Heart left ventricle (tissue), 16 donors: ENCODE data around the gene FBXO42. TPM values are rescaled to one million over a fixed set of nuclear protein-coding genes. Genes with fewer than 3 reads are reported as not detected.
"Not testable (repeated sequence)": the region's sequence is repeated elsewhere in the genome, so short reads cannot be mapped to it uniquely, and the experiment has no call there.

Experiments
- ATAC-seq, 4 donors: fragments of 200-7000 bp; cut with Tn5 transposase; one replicate each; pipeline ENCODE4 v1.9.1; 2020 to 2022; ENCODE audit warnings: moderate library complexity in 4 of 4, mild to moderate bottlenecking in 3 of 4, moderate number of reproducible peaks in 1 of 4
- DNase-seq, 5 donors: peaks; one replicate each; pipeline ENCODE4 v3.0.0-alpha.2; 2020
- H3K27ac ChIP-seq, 12 donors: fragments of 200-600 bp; sonication (generic) in 4 of 12; one replicate each; pipeline versions ENCODE4 v1.5.0 to v1.8.0; 2016 to 2022; ENCODE audit warnings: mild to moderate bottlenecking in 2 of 12
- H3K27me3 ChIP-seq, 9 donors: fragments of 200-600 bp; sonication (generic) in 2 of 9; one replicate each; pipeline versions ENCODE4 v1.5.1 to v1.8.0; 2016 to 2022; ENCODE audit warnings: mild to moderate bottlenecking in 3 of 9
- H3K36me3 ChIP-seq, 9 donors: fragments of 200-600 bp; sonication (generic) in 2 of 9; one replicate each; pipeline versions ENCODE4 v1.5.0 to v1.8.0; 2018 to 2022; ENCODE audit warnings: mild to moderate bottlenecking in 2 of 9
- H3K4me1 ChIP-seq, 12 donors: fragments of 200-600 bp; sonication (generic) in 4 of 12; one replicate each; pipeline versions ENCODE4 v1.5.0 to v1.8.0; 2016 to 2022; ENCODE audit warnings: mild to moderate bottlenecking in 3 of 12
- H3K4me3 ChIP-seq, 12 donors: fragments of 200-600 bp; sonication (generic) in 4 of 12; one replicate each; pipeline versions ENCODE4 v1.5.0 to v1.8.0; 2017 to 2022; ENCODE audit warnings: mild to moderate bottlenecking in 9 of 12, moderate library complexity in 4 of 12
- H3K9me3 ChIP-seq, 12 donors: fragments of 200-600 bp; sonication (generic) in 4 of 12; one replicate each; pipeline versions ENCODE4 v1.5.0 to v1.8.0; 2016 to 2022; ENCODE audit warnings: mild to moderate bottlenecking in 1 of 12
- POLR2A ChIP-seq, 2 donors: fragments of 450-650 bp; IDR thresholded peaks; one replicate each; pipeline ENCODE4 v1.6.1; 2017; ENCODE audit warnings: antibody characterized with exemption in 2 of 2, mild to moderate bottlenecking in 2 of 2, moderate library complexity in 2 of 2
- WGBS, 4 donors: extraction: QIAGEN DNeasy Blood & Tissue Kit in 2 of 4; methylation state at CpG; one replicate each; pipeline versions ENCODE4 v1.1.5 to v1.1.7; 2013 to 2018; 5-methylcytosine and 5-hydroxymethylcytosine counted together
- intact Hi-C, 10 donors: fragments of 100-400 bp; cut with DNase I; formaldehyde crosslinking; loops; one replicate each; pipeline versions ENCODE4 v1.11.1 to v1.14.2; 2022
- polyA plus RNA-seq, 2 donors: library from polyadenylated mRNA; stranded (reverse); fragments of 200-250 nt; gene quantifications; one replicate each; pipeline ENCODE4 v1.2.3, GENCODE V29; 2013
- total RNA-seq, 9 donors: library from RNA; depleted of rRNA in 2 of 9; stranded (reverse); fragments of >200 nt in 2 of 9; fragmentation: NEBNext Ultra II Directional in 3 of 9; extraction: Animal tissue kit (Norgen Biotek cat#: 25700) in 3 of 9; gene quantifications; one replicate each; pipeline versions ENCODE4 v1.1.0 to v1.2.4, GENCODE V29; 2016 to 2023
- TF ChIP-seq, protein P1 (sequence below), 12 donors: fragments of 200-600 bp; sonication (generic) in 4 of 12; IDR thresholded peaks; one replicate each; pipeline versions ENCODE4 v1.5.0 to v1.8.0; 2018 to 2022; ENCODE audit warnings: antibody characterized with exemption in 12 of 12, mild to moderate bottlenecking in 5 of 12
- donor health status: ischemic (EF 13 %, LVEDD 7.1; RV severe dilation, severe dysfunction).
- donor health status: healthy with polysubstance abuse.
- donor health status: DM: no; HTN: yes; CAD: no.
- donor health status: DM: no; HTN: no; CAD: no.
- donor health status: ischemic (EF 25% LVEDD 6.9; RV normal size, moderate dysfunction).
- donor health status: ischemic (EF 25% LVEDD 5.7; RV mildly dilated, moderate dysfunction).
- donor health status: healthy.
- donor health status: DM: yes; HTN: yes; CAD: no.
- donor health status: ischemic (EF 35%, LVEDD 5.7; RV mildly dilated, moderate dysfunction).
- donor health status: nonischemic (EF 11% LVEDD 7.7; RV severe dilation, severe dysfunction).
- donor health status: DM: yes; HTN: yes; CAD: no.
- donor health status: PGD.
- donor health status: ischemic (EF 29% LVEDD 5.4; RV normal size, mild dysfunction).
- donor health status: nonischemic (EF 23%, LVEDD 6.1; RV moderate dilation, normal function).

Gene FBXO42
- total and polyA plus RNA-seq, 11 donors = 11.0 to 44.4 (median 20.1) TPM

DNA sequence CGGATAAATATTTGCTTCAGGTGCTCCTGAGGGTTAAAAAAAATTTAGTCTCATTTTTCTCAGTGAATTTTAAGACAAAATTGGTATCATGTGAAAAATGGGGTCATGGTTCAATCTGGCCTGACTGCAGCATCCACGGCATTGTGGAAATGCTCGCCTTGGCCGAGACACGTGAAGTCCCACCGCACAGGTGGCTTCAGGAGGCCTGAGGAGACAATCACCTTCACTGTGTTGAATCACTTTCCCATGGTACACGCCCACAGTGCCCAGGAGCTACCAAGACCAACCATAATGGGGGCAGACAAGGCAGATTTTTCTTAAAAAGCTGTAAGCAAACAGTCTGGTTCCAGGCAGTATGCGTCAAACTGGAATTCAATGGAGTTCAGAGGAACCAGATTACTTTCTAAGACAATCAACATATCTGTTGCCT is 104.3 kb downstream of the FBXO42 start:
- DNase-seq (no peak), ATAC-seq (peak in 1 of 4 donors; percentile 1)
- H3K4me1 ChIP-seq = peaks cover 13 to 63% (median 45%) of the 10 kb centered on the region in 12 donors
- peaks cover 0 to 48% (median 26%) of the 10 kb centered on the region in 9 donors for H3K36me3 ChIP-seq
- H3K27ac ChIP-seq = peak overlapping the region; percentile 45 to 92 (median 78)
- TF ChIP-seq POLR2A (IDR thresholded peaks at IDR 0.05) = no peak
- TF ChIP-seq, protein P1, sequence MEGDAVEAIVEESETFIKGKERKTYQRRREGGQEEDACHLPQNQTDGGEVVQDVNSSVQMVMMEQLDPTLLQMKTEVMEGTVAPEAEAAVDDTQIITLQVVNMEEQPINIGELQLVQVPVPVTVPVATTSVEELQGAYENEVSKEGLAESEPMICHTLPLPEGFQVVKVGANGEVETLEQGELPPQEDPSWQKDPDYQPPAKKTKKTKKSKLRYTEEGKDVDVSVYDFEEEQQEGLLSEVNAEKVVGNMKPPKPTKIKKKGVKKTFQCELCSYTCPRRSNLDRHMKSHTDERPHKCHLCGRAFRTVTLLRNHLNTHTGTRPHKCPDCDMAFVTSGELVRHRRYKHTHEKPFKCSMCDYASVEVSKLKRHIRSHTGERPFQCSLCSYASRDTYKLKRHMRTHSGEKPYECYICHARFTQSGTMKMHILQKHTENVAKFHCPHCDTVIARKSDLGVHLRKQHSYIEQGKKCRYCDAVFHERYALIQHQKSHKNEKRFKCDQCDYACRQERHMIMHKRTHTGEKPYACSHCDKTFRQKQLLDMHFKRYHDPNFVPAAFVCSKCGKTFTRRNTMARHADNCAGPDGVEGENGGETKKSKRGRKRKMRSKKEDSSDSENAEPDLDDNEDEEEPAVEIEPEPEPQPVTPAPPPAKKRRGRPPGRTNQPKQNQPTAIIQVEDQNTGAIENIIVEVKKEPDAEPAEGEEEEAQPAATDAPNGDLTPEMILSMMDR (IDR thresholded peaks at IDR 0.05) = no peak
- H3K9me3 ChIP-seq = no peaks in the 10 kb centered on the region
- intact Hi-C loops = loop anchor here in 8 of 10 donors (2.0 to 10.0 kb wide), 8 partner anchors 41 to 171 kb away; partner anchors contain the start of gene FBXO42 (in 7 of the 8)
- no peak overlapping the region for H3K4me3 ChIP-seq
- WGBS, 4 donors = 78 to 86% (median 83%) methylated on average over 8 of the region's 8 CpGs
- no peaks in the 10 kb centered on the region for H3K27me3 ChIP-seq

DNA sequence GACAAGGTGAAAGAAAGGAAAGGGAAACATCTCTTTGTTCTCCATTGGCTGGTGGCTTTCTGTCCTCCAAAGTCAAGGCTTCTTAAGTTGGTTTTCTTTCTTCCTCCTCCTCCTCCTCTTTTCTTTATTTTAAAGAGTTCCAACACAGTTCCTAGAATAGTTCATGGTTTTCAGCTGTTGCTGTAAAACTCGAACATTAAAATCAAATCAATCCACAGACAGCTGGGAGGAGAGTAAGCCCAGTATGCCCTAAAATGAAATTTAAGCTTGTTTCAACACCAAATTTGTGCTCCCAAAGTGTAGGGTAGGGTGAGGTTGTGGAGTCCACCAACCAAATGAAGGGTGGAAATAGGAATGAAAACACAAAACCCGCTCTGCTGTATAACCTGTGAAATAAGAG is 104.8 kb downstream of the FBXO42 start:
- Histone ChIP-seq H3K27ac (peak overlapping the region; percentile 45 to 92 (median 78)), H3K4me3 (no peak overlapping the region), H3K4me1 (peaks cover 13 to 63% (median 45%) of the 10 kb centered on the region in 12 donors), H3K27me3 (no peaks in the 10 kb centered on the region), H3K9me3 (no peaks in the 10 kb centered on the region), H3K36me3 (peaks cover 0 to 42% (median 20%) of the 10 kb centered on the region in 9 donors)
- ATAC-seq = no peak
- DNase-seq = no peak
- intact Hi-C loops = loop anchor here in 8 of 10 donors (5.0 to 10.0 kb wide), 7 partner anchors 40 to 170 kb away; partner anchors contain the start of gene FBXO42 (in 6 of the 8)
- TF ChIP-seq POLR2A (IDR thresholded peaks at IDR 0.05) = no peak
- TF ChIP-seq, protein P1 (IDR thresholded peaks at IDR 0.05) = no peak
- WGBS, 4 donors = 77 to 90% (median 86%) methylated on average over 2 of the region's 2 CpGs

DNA sequence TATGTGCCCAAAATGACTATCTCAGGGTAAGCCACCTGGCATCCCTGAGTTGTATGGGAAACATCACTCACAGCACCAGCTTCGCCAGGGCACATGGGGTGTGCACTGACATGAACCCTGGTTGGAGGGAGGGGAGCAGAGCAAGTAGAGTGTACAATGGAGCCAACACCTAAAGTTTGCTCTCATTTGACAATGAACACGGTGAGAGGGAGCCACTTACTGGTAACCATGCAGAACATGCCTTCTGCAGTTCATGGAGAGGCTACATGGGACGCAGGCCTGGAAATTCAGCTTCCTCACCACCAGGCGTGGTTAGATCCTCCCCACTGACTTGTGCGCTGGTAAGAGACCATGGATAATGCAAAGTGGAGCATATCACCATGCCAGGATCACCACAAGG is 105.3 kb downstream of the FBXO42 start:
- ATAC-seq = peak; percentile 1 to 57 (median 16)
- WGBS, 4 donors = 52 to 68% (median 62%) methylated on average over 5 of the region's 5 CpGs
- peaks cover 0 to 37% (median 15%) of the 10 kb centered on the region in 9 donors for H3K36me3 ChIP-seq
- H3K9me3 ChIP-seq = no peaks in the 10 kb centered on the region
- H3K27me3 ChIP-seq = no peaks in the 10 kb centered on the region
- no peak overlapping the region for H3K4me3 ChIP-seq
- peak overlapping the region in 10 of 12 donors; percentile 57 to 92 (median 79) for H3K27ac ChIP-seq
- peaks cover 13 to 63% (median 45%) of the 10 kb centered on the region in 12 donors for H3K4me1 ChIP-seq
- TF ChIP-seq POLR2A (IDR thresholded peaks at IDR 0.05) = no peak
- TF ChIP-seq, protein P1 (IDR thresholded peaks at IDR 0.05) = peak in 3 of 12 donors; percentile 14 to 34 (median 22)
- no peak for DNase-seq
- intact Hi-C loops = loop anchor here in 8 of 10 donors (5.0 to 10.0 kb wide), 7 partner anchors 40 to 170 kb away; partner anchors contain the start of gene FBXO42 (in 6 of the 8)

DNA sequence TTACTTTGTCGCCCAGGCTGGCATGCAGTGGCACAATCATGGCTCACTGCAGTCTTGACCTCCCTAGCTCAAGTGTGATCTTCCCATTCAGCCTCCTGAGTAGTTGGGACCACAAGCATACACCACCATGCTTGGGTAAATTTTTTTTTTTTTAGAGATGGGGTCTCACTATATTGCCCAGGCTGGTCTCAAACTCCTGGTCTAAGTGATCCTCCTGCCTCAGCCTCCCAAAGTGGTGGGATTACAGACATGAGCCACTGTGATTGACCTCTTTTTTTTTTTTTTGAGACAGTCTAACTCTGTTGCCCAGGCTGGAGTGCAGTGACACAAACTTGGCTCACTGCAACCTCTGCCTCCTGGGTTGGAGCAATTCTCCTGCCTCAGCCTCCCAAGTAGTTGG is 106.0 kb downstream of the FBXO42 start:
- not testable (repeated sequence) for H3K27me3 ChIP-seq, ATAC-seq, H3K4me3 ChIP-seq, DNase-seq, H3K9me3 ChIP-seq
- peaks cover 0 to 30% (median 8%) of the 10 kb centered on the region in 9 donors for H3K36me3 ChIP-seq
- intact Hi-C loops = loop anchor here in 8 of 10 donors (5.0 to 10.0 kb wide), 7 partner anchors 39 to 169 kb away; partner anchors contain the start of gene FBXO42 (in 6 of the 8)
- peaks cover 13 to 61% (median 45%) of the 10 kb centered on the region in 12 donors for H3K4me1 ChIP-seq
- 91 to 100% (median 97%) methylated on average over 1 of the region's 1 CpG for WGBS, 4 donors
- H3K27ac ChIP-seq = peak overlapping the region in 5 of 12 donors; percentile 71 to 84 (median 79)
